Activated naive CD8-positive, alpha-beta T cell treated with anti-CD3 and anti-CD28 coated beads, Interleukin-2, amount 50 U/mL, for 24 hours (primary cell): ENCODE measurements around the gene PTPRN2.

Source experiments
- ATAC-seq: fragments of 150-1000 bp; cut with Tn5 transposase; one replicate; pipeline ENCODE4 v1.10.0; 2021
- DNase-seq: peaks from one replicate; pipeline ENCODE4 v3.0.0; 2021
- H3K27ac Mint-ChIP-seq: one replicate; pipeline ENCODE4 v1.8.0; 2021; ENCODE audit warnings: mild to moderate bottlenecking, mixed read lengths
- H3K27me3 Mint-ChIP-seq: one replicate; pipeline ENCODE4 v1.8.0; 2021; ENCODE audit warnings: mixed read lengths
- H3K36me3 Mint-ChIP-seq: one replicate; pipeline ENCODE4 v1.8.0; 2021; ENCODE audit warnings: low read depth, mixed read lengths
- H3K4me1 Mint-ChIP-seq: one replicate; pipeline ENCODE4 v1.8.0; 2021; ENCODE audit warnings: mixed read lengths
- H3K4me3 Mint-ChIP-seq: one replicate; pipeline ENCODE4 v1.8.0; 2021; ENCODE audit warnings: mild to moderate bottlenecking, moderate library complexity, mixed read lengths
- H3K9me3 Mint-ChIP-seq: one replicate; pipeline ENCODE4 v1.8.0; 2021; ENCODE audit warnings: mixed read lengths

Gene PTPRN2

GRCh38 chr7:158141221-158141582 lies 446.4 kb downstream of the PTPRN2 start:
- H3K4me1 Mint-ChIP-seq: no peaks in the 10 kb centered on the region
- H3K9me3 Mint-ChIP-seq: no peaks in the 10 kb centered on the region
- no peak overlapping the region for H3K27ac Mint-ChIP-seq
- H3K4me3 Mint-ChIP-seq: no peak overlapping the region
- no peaks in the 10 kb centered on the region for H3K36me3 Mint-ChIP-seq
- DNase-seq (no peak), ATAC-seq (no peak)
- H3K27me3 Mint-ChIP-seq: no peaks in the 10 kb centered on the region

- ATAC-seq (no peak), DNase-seq (no peak)
- no peak overlapping the region for H3K4me3 Mint-ChIP-seq
- H3K9me3 Mint-ChIP-seq: no peaks in the 10 kb centered on the region
- H3K4me1 Mint-ChIP-seq: no peaks in the 10 kb centered on the region
- no peak overlapping the region for H3K27ac Mint-ChIP-seq
- H3K27me3 Mint-ChIP-seq: no peaks in the 10 kb centered on the region
- no peaks in the 10 kb centered on the region for H3K36me3 Mint-ChIP-seq
Measured at GRCh38 chr7:158140538-158141220, 446.9 kb downstream of the PTPRN2 start.

- H3K27me3 Mint-ChIP-seq: no peaks in the 10 kb centered on the region
- H3K4me1 Mint-ChIP-seq: no peaks in the 10 kb centered on the region
- no peaks in the 10 kb centered on the region for H3K36me3 Mint-ChIP-seq
- DNase-seq (no peak), ATAC-seq (no peak)
- H3K9me3 Mint-ChIP-seq: no peaks in the 10 kb centered on the region
- H3K4me3 Mint-ChIP-seq: no peak overlapping the region
- H3K27ac Mint-ChIP-seq: no peak overlapping the region
Measured at GRCh38 chr7:158139499-158139898, 448.1 kb downstream of the PTPRN2 start.

- Mint-ChIP-seq H3K27me3 (no peaks in the 10 kb centered on the region), H3K36me3 (no peaks in the 10 kb centered on the region), H3K4me1 (no peaks in the 10 kb centered on the region), H3K4me3 (no peak overlapping the region), H3K9me3 (no peaks in the 10 kb centered on the region), H3K27ac (no peak overlapping the region)
- ATAC-seq (no peak), DNase-seq (no peak)
Measured at GRCh38 chr7:158138329-158138597, 449.4 kb downstream of the PTPRN2 start.

GRCh38 chr7:158137516-158138328 lies 449.9 kb downstream of the PTPRN2 start:
- Mint-ChIP-seq H3K9me3 (no peaks in the 10 kb centered on the region), H3K27me3 (no peaks in the 10 kb centered on the region), H3K27ac (no peak overlapping the region), H3K36me3 (no peaks in the 10 kb centered on the region), H3K4me3 (no peak overlapping the region), H3K4me1 (no peaks in the 10 kb centered on the region)
- DNase-seq (no peak), ATAC-seq (no peak)

GRCh38 chr7:158135931-158136330 lies 451.7 kb downstream of the PTPRN2 start:
- Mint-ChIP-seq H3K27ac (no peak overlapping the region), H3K4me1 (no peaks in the 10 kb centered on the region), H3K27me3 (no peaks in the 10 kb centered on the region), H3K4me3 (no peak overlapping the region), H3K36me3 (no peaks in the 10 kb centered on the region), H3K9me3 (no peaks in the 10 kb centered on the region)
- ATAC-seq (no peak), DNase-seq (no peak)

- DNase-seq: no peak
- no peaks in the 10 kb centered on the region for H3K27me3 Mint-ChIP-seq
- no peaks in the 10 kb centered on the region for H3K9me3 Mint-ChIP-seq
- no peak for ATAC-seq
- no peaks in the 10 kb centered on the region for H3K4me1 Mint-ChIP-seq
- H3K36me3 Mint-ChIP-seq: no peaks in the 10 kb centered on the region
- no peak overlapping the region for H3K27ac Mint-ChIP-seq
- no peak overlapping the region for H3K4me3 Mint-ChIP-seq
Measured at GRCh38 chr7:158134824-158135223, 452.8 kb downstream of the PTPRN2 start.

- Mint-ChIP-seq H3K36me3 (no peaks in the 10 kb centered on the region), H3K27ac (no peak overlapping the region), H3K27me3 (no peaks in the 10 kb centered on the region), H3K9me3 (no peaks in the 10 kb centered on the region), H3K4me3 (no peak overlapping the region), H3K4me1 (no peaks in the 10 kb centered on the region)
- DNase-seq: no peak
- ATAC-seq: no peak
Measured at GRCh38 chr7:158133515-158134271, 453.9 kb downstream of the PTPRN2 start.

- no peaks in the 10 kb centered on the region for H3K9me3 Mint-ChIP-seq
- no peaks in the 10 kb centered on the region for H3K36me3 Mint-ChIP-seq
- H3K27me3 Mint-ChIP-seq: no peaks in the 10 kb centered on the region
- DNase-seq (no peak), ATAC-seq (no peak)
- no peak overlapping the region for H3K4me3 Mint-ChIP-seq
- no peak overlapping the region for H3K27ac Mint-ChIP-seq
- H3K4me1 Mint-ChIP-seq: no peaks in the 10 kb centered on the region
Measured at GRCh38 chr7:158133057-158133456, 454.6 kb downstream of the PTPRN2 start.

- H3K4me3 Mint-ChIP-seq: no peak overlapping the region
- ATAC-seq: no peak
- no peaks in the 10 kb centered on the region for H3K27me3 Mint-ChIP-seq
- H3K4me1 Mint-ChIP-seq: no peaks in the 10 kb centered on the region
- no peak overlapping the region for H3K27ac Mint-ChIP-seq
- no peaks in the 10 kb centered on the region for H3K36me3 Mint-ChIP-seq
- DNase-seq: no peak
- H3K9me3 Mint-ChIP-seq: peaks cover 3% of the 10 kb centered on the region
Measured at GRCh38 chr7:158130023-158130409, 457.6 kb downstream of the PTPRN2 start.

GRCh38 chr7:158129037-158130022 lies 458.3 kb downstream of the PTPRN2 start:
- no peaks in the 10 kb centered on the region for H3K27me3 Mint-ChIP-seq
- H3K4me3 Mint-ChIP-seq: no peak overlapping the region
- peaks cover 3% of the 10 kb centered on the region for H3K9me3 Mint-ChIP-seq
- no peaks in the 10 kb centered on the region for H3K36me3 Mint-ChIP-seq
- DNase-seq (no peak), ATAC-seq (no peak)
- H3K27ac Mint-ChIP-seq: no peak overlapping the region
- no peaks in the 10 kb centered on the region for H3K4me1 Mint-ChIP-seq

- ATAC-seq (no peak), DNase-seq (no peak)
- Mint-ChIP-seq H3K27me3 (no peaks in the 10 kb centered on the region), H3K9me3 (peaks cover 3% of the 10 kb centered on the region), H3K4me1 (no peaks in the 10 kb centered on the region), H3K4me3 (no peak overlapping the region), H3K27ac (no peak overlapping the region), H3K36me3 (no peaks in the 10 kb centered on the region)
Measured at GRCh38 chr7:158128572-158128971, 459.1 kb downstream of the PTPRN2 start.

GRCh38 chr7:158127241-158127640 lies 460.4 kb downstream of the PTPRN2 start:
- Mint-ChIP-seq H3K9me3 (peaks cover 3% of the 10 kb centered on the region), H3K27me3 (no peaks in the 10 kb centered on the region), H3K36me3 (no peaks in the 10 kb centered on the region), H3K4me1 (no peaks in the 10 kb centered on the region), H3K27ac (no peak overlapping the region), H3K4me3 (no peak overlapping the region)
- DNase-seq: no peak
- ATAC-seq: no peak

GRCh38 chr7:158126661-158127060 lies 461.0 kb downstream of the PTPRN2 start:
- H3K9me3 Mint-ChIP-seq: peaks cover 3% of the 10 kb centered on the region
- H3K27me3 Mint-ChIP-seq: no peaks in the 10 kb centered on the region
- DNase-seq (no peak), ATAC-seq (no peak)
- no peaks in the 10 kb centered on the region for H3K4me1 Mint-ChIP-seq
- H3K4me3 Mint-ChIP-seq: no peak overlapping the region
- no peak overlapping the region for H3K27ac Mint-ChIP-seq
- H3K36me3 Mint-ChIP-seq: no peaks in the 10 kb centered on the region
